H9 (cell line): ENCODE measurements around the gene BDNF. TPM values are rescaled to one million over a fixed set of nuclear protein-coding genes. Genes with fewer than 3 reads are reported as not detected.
A peak's percentile ranks its signal among the peaks of the same experiment; 100 is the strongest.

Source experiments
- DNase-seq: peaks from one replicate; pipeline ENCODE4 v3.0.0-alpha.2; 2017
- H2AFZ ChIP-seq: one replicate; pipeline ENCODE4 v1.6.1; 2013; ENCODE audit warnings: mild to moderate bottlenecking, low read length, control low read depth, moderate library complexity
- H2AK5ac ChIP-seq: 2 replicates; pipeline ENCODE4 v1.6.1; 2013; ENCODE audit warnings: low read length, control low read depth, mixed read lengths; ENCODE audit not compliant: insufficient read length
- H2BK120ac ChIP-seq: one replicate; pipeline ENCODE4 v1.6.1; 2013; ENCODE audit warnings: low read depth, mild to moderate bottlenecking, low read length, control low read depth, inconsistent platforms; ENCODE audit not compliant: poor library complexity, severe bottlenecking
- H2BK12ac ChIP-seq: 2 replicates; pipeline ENCODE4 v1.6.1; 2013; ENCODE audit warnings: low read length, control low read depth, mixed read lengths, low read depth; ENCODE audit not compliant: insufficient read length
- H2BK15ac ChIP-seq: 2 replicates; pipeline ENCODE4 v1.6.1; 2013; ENCODE audit warnings: low read depth, low read length, control low read depth
- H2BK20ac ChIP-seq: one replicate; pipeline ENCODE4 v1.6.1; 2013; ENCODE audit warnings: low read depth, mild to moderate bottlenecking, low read length, control low read depth, inconsistent platforms; ENCODE audit not compliant: poor library complexity, severe bottlenecking
- H2BK5ac ChIP-seq: 2 replicates; pipeline ENCODE4 v1.6.1; 2013; ENCODE audit warnings: low read length, control low read depth, mixed read lengths; ENCODE audit not compliant: insufficient read length
- H3K14ac ChIP-seq: 2 replicates; pipeline ENCODE4 v1.6.1; 2013; ENCODE audit warnings: low read length, control low read depth; ENCODE audit not compliant: insufficient read depth
- H3K18ac ChIP-seq: 2 replicates; pipeline ENCODE4 v1.6.1; 2013; ENCODE audit warnings: low read depth, mild to moderate bottlenecking, mixed read lengths, low read length, control low read depth; ENCODE audit not compliant: insufficient read length
- H3K23ac ChIP-seq: 2 replicates; pipeline ENCODE4 v1.6.1; 2013; ENCODE audit warnings: low read length, control low read depth, mixed read lengths, low read depth; ENCODE audit not compliant: insufficient read length
- H3K23me2 ChIP-seq: 2 replicates; pipeline ENCODE4 v1.6.1; 2013; ENCODE audit warnings: low read depth, mild to moderate bottlenecking, mixed read lengths, low read length, control low read depth; ENCODE audit not compliant: insufficient read length, poor library complexity, severe bottlenecking
- H3K27ac ChIP-seq: 2 replicates; pipeline ENCODE4 v1.5.1; 2013; ENCODE audit warnings: low read length, control low read depth, mixed read lengths, low read depth; ENCODE audit not compliant: insufficient read length
- H3K27me3 ChIP-seq: 2 replicates; pipeline ENCODE4 v1.6.1; 2013; ENCODE audit warnings: low read length, control low read depth, inconsistent platforms; ENCODE audit not compliant: insufficient read depth
- H3K4ac ChIP-seq: 2 replicates; pipeline ENCODE4 v1.6.1; 2013; ENCODE audit warnings: low read depth, mild to moderate bottlenecking, control low read depth, inconsistent platforms, low read length, moderate library complexity
- H3K4me1 ChIP-seq: 2 replicates; pipeline ENCODE4 v1.6.1; 2013; ENCODE audit warnings: low read length, control low read depth, inconsistent platforms; ENCODE audit not compliant: insufficient read depth
- H3K4me2 ChIP-seq: 2 replicates; pipeline ENCODE4 v1.6.1; 2013; ENCODE audit warnings: low read length, control low read depth, mixed read lengths; ENCODE audit not compliant: insufficient read length, insufficient read depth
- H3K56ac ChIP-seq: 2 replicates; pipeline ENCODE4 v1.6.1; 2013; ENCODE audit warnings: low read depth, mild to moderate bottlenecking, mixed read lengths, low read length, control low read depth; ENCODE audit not compliant: insufficient read length
- H3K79me1 ChIP-seq: 2 replicates; pipeline ENCODE4 v1.6.1; 2013; ENCODE audit warnings: low read depth, mild to moderate bottlenecking, moderate library complexity, low read length, control low read depth, inconsistent platforms; ENCODE audit not compliant: insufficient read depth, poor library complexity, severe bottlenecking
- H3K79me2 ChIP-seq: 2 replicates; pipeline ENCODE4 v1.6.1; 2013; ENCODE audit warnings: low read length, control low read depth, inconsistent platforms; ENCODE audit not compliant: insufficient read depth
- H3K9ac ChIP-seq: 2 replicates; pipeline ENCODE4 v1.6.1; 2013; ENCODE audit warnings: low read length, control low read depth, mixed read lengths; ENCODE audit not compliant: insufficient read length; ENCODE audit errors: extremely low read depth
- H3K9me3 ChIP-seq: one replicate; pipeline ENCODE4 v1.6.1; 2013; ENCODE audit warnings: low read depth, low read length, inconsistent platforms; ENCODE audit not compliant: control insufficient read depth
- H3T11ph ChIP-seq: one replicate; pipeline ENCODE4 v1.6.1; 2013; ENCODE audit warnings: mild to moderate bottlenecking, low read length, control low read depth, inconsistent platforms
- H4K20me1 ChIP-seq: one replicate; pipeline ENCODE4 v1.6.1; 2013; ENCODE audit not compliant: control insufficient read depth, insufficient read length, insufficient read depth
- H4K5ac ChIP-seq: 2 replicates; pipeline ENCODE4 v1.6.1; 2013; ENCODE audit warnings: low read depth, mild to moderate bottlenecking, mixed read lengths, low read length, control low read depth; ENCODE audit not compliant: insufficient read length
- H4K8ac ChIP-seq: replicated peaks from 2 replicates; pipeline ENCODE4 v1.6.1; 2013; ENCODE audit warnings: low read length, control low read depth, mixed read lengths, low read depth; ENCODE audit not compliant: insufficient read length
- H4K91ac ChIP-seq: 2 replicates; pipeline ENCODE4 v1.6.1; 2013; ENCODE audit warnings: low read depth, mild to moderate bottlenecking, moderate library complexity, mixed read lengths, low read length, control low read depth; ENCODE audit not compliant: insufficient read length
- H3K27ac Mint-ChIP-seq, 3 experiments: 2 replicates in 2 of 3; 3 replicates in 1 of 3; pipeline ENCODE4 v1.8.0; 2020 to 2021; ENCODE audit warnings: mixed read lengths in 3 of 3, mild to moderate bottlenecking in 1 of 3, moderate library complexity in 1 of 3
- H3K27me3 Mint-ChIP-seq: 2 replicates; pipeline ENCODE4 v1.8.0; 2021; ENCODE audit warnings: low read depth, mild to moderate bottlenecking, moderate library complexity, mixed read lengths
- H3K36me3 Mint-ChIP-seq, 3 experiments: 2 replicates in 2 of 3; 3 replicates in 1 of 3; pipeline ENCODE4 v1.8.0; 2020 to 2021; ENCODE audit warnings: low read depth in 3 of 3, mixed read lengths in 3 of 3; ENCODE audit not compliant: insufficient read depth in 1 of 3
- H3K4me1 Mint-ChIP-seq, 2 experiments: 2 replicates each; pipeline ENCODE4 v1.8.0; 2020; ENCODE audit warnings: mixed read lengths in 2 of 2
- H3K4me3 Mint-ChIP-seq, 2 experiments: 2 replicates in 1 of 2; 3 replicates in 1 of 2; pipeline ENCODE4 v1.8.0; 2020 to 2021; ENCODE audit warnings: mild to moderate bottlenecking in 2 of 2, mixed read lengths in 2 of 2, moderate library complexity in 1 of 2
- H3K9me3 Mint-ChIP-seq, 2 experiments: 2 replicates in 1 of 2; 3 replicates in 1 of 2; pipeline ENCODE4 v1.8.0; 2020; ENCODE audit warnings: mild to moderate bottlenecking in 2 of 2, mixed read lengths in 2 of 2, moderate library complexity in 1 of 2
- WGBS: extraction: QIAGEN DNeasy Blood & Tissue Kit; methylation state at CpG from one replicate; pipeline ENCODE4 v1.1.7; 2013; ENCODE audit warnings: missing lambda C conversion rate, low lambda C conversion rate, mixed read lengths; ENCODE audit not compliant: insufficient read length; ENCODE audit errors: extremely low coverage; 5-methylcytosine and 5-hydroxymethylcytosine counted together
- total RNA-seq: library from RNA; stranded (reverse); gene quantifications from 2 replicates; pipeline ENCODE4 v1.2.1, GENCODE V29; 2021
- TF ChIP-seq, protein P1 (sequence below): fragments of 200-600 bp; sonication (generic); conservative IDR thresholded peaks from 3 replicates; pipeline ENCODE4 v1.8.0; 2021; ENCODE audit warnings: antibody characterized with exemption, mild to moderate bottlenecking

Gene BDNF
- total RNA-seq, 1 experiment from 2014 or later, result 2.7 TPM

DNA sequence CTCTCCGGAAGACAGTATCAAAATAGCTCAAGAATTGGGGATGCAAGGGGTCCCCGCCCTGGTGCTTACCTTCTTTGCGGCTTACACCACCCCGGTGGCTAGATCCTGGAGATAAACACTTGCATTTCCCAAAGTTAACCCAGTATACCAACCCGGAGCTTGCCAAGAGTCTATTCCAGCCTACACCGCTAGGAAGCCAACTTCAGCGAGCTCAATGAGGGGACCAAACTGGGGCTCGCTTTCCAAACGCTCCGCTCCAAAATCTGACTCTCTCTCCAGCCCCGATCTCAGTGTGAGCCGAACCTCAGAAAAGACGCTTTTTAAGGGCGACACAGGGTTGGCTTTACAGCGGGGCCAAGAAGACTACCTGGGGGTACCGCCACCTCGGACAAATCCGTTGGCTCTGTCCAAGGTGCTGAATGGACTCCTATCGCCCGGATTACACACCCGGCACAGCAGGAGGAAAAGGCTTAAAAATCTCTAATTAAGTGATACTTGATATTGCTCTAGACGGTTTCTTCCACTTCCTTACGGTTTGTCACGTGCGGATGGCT, 20.1 kb upstream of the BDNF start:
- WGBS, result no CpG with 5 or more reads among the region's 25 CpGs
- Mint-ChIP-seq H3K4me1 (peaks cover 38 to 43% of the 10 kb centered on the region in 2 experiments), H3K27me3 (peaks cover 61% of the 10 kb centered on the region), H3K36me3 (no peaks in the 10 kb centered on the region; a peak in 1 of 7 replicates), H3K9me3 (peaks cover 0 to 3% of the 10 kb centered on the region in 2 experiments; a peak in 1 of 5 replicates), H3K4me3 (peak overlapping the region; percentile 86 to 96), H3K27ac (no peak overlapping the region)
- Histone ChIP-seq H2BK120ac (no peak overlapping the region), H3K27me3 (peaks cover 19% of the 10 kb centered on the region; the same call in 1 of the 2 replicates), H3K9me3 (no peaks in the 10 kb centered on the region), H2AK5ac (no peak overlapping the region), H3K18ac (no peak overlapping the region), H3K23ac (no peak overlapping the region), H2BK15ac (no peak overlapping the region), H4K91ac (no peak overlapping the region), H2BK12ac (no peak overlapping the region), H3T11ph (no peak overlapping the region), H3K27ac (no peak overlapping the region), H3K9ac (no peak overlapping the region), H2AFZ (no peak overlapping the region), H2BK5ac (no peak overlapping the region), H4K5ac (no peak overlapping the region), H3K56ac (no peak overlapping the region), H3K4me2 (peak overlapping the region; percentile 78), H3K14ac (no peak overlapping the region), H4K20me1 (no peaks in the 10 kb centered on the region), H3K79me2 (no peaks in the 10 kb centered on the region), H3K4me1 (no peaks in the 10 kb centered on the region; the same call in 1 of the 2 replicates), H2BK20ac (no peak overlapping the region), H3K23me2 (peaks cover 39% of the 10 kb centered on the region), H3K4ac (no peak overlapping the region), H3K79me1 (no peaks in the 10 kb centered on the region), H4K8ac (no peak overlapping the region)
- peak; percentile 80 for DNase-seq
- TF ChIP-seq, protein P1, sequence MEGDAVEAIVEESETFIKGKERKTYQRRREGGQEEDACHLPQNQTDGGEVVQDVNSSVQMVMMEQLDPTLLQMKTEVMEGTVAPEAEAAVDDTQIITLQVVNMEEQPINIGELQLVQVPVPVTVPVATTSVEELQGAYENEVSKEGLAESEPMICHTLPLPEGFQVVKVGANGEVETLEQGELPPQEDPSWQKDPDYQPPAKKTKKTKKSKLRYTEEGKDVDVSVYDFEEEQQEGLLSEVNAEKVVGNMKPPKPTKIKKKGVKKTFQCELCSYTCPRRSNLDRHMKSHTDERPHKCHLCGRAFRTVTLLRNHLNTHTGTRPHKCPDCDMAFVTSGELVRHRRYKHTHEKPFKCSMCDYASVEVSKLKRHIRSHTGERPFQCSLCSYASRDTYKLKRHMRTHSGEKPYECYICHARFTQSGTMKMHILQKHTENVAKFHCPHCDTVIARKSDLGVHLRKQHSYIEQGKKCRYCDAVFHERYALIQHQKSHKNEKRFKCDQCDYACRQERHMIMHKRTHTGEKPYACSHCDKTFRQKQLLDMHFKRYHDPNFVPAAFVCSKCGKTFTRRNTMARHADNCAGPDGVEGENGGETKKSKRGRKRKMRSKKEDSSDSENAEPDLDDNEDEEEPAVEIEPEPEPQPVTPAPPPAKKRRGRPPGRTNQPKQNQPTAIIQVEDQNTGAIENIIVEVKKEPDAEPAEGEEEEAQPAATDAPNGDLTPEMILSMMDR, result peak; percentile 68
